ENCODE measurements around the gene VASP.

- TF ChIP-seq CTCF (IDR thresholded peaks at IDR 0.05; ENCODE audit: low read depth, low read length) (no peak), EZH2phosphoT487 (IDR thresholded peaks at IDR 0.05; ENCODE audit: low read depth) (no peak)
Observed at GRCh38 chr19:45505996-45506245, 1.4 kb upstream of the VASP start.

All from OCI-LY3 (cell line).